GM19238 (cell line): ENCODE data around the gene PDK4.

ENCODE experiments used
- DNase-seq: peaks from one replicate; pipeline ENCODE4 v3.0.0; 2011; ENCODE audit warnings: low spot score; ENCODE audit not compliant: insufficient read length

The PDK4 gene

GRCh38 chr7:95596198-95597063 is at the start of gene PDK4:
Gene PDK4, minus strand, starts transcription at chr7:95596516. Its CDS starts 223 bp downstream, at chr7:95596293.
- DNase-seq: no peak

- DNase-seq: no peak
Observed at GRCh38 chr7:95642173-95642572, 45.9 kb upstream of the PDK4 start.

GRCh38 chr7:95636140-95636940 is 40.0 kb upstream of the PDK4 start:
- no peak for DNase-seq

GRCh38 chr7:95632609-95633008 is 36.3 kb upstream of the PDK4 start:
- no peak for DNase-seq

- DNase-seq: no peak
Observed at GRCh38 chr7:95631527-95631926, 35.2 kb upstream of the PDK4 start.

- no peak for DNase-seq
Observed at GRCh38 chr7:95630702-95631458, 34.6 kb upstream of the PDK4 start.

- DNase-seq: no peak
Observed at GRCh38 chr7:95628831-95629439, 32.6 kb upstream of the PDK4 start.

- DNase-seq: no peak
Observed at GRCh38 chr7:95623788-95624187, 27.5 kb upstream of the PDK4 start.

GRCh38 chr7:95622859-95623258 is 26.5 kb upstream of the PDK4 start:
- no peak for DNase-seq

- DNase-seq: no peak
Observed at GRCh38 chr7:95622001-95622549, 25.8 kb upstream of the PDK4 start.

GRCh38 chr7:95621404-95621803 is 25.1 kb upstream of the PDK4 start:
- DNase-seq: no peak

- DNase-seq: no peak
Observed at GRCh38 chr7:95620631-95621030, 24.3 kb upstream of the PDK4 start.

- no peak for DNase-seq
Observed at GRCh38 chr7:95619921-95620320, 23.6 kb upstream of the PDK4 start.

GRCh38 chr7:95619517-95619916 is 23.2 kb upstream of the PDK4 start:
- no peak for DNase-seq

GRCh38 chr7:95614442-95614940 is 18.2 kb upstream of the PDK4 start:
- DNase-seq: no peak

GRCh38 chr7:95611224-95611623 is 14.9 kb upstream of the PDK4 start:
- no peak for DNase-seq

- DNase-seq: no peak
Observed at GRCh38 chr7:95609277-95609971, 13.1 kb upstream of the PDK4 start.

GRCh38 chr7:95608359-95609173 is 12.2 kb upstream of the PDK4 start:
- DNase-seq: peak; percentile 50

- DNase-seq: no peak
Observed at GRCh38 chr7:95607561-95607960, 11.2 kb upstream of the PDK4 start.
